Measurements from ENCODE around the gene VPS54.

VPS54 gene

DNA sequence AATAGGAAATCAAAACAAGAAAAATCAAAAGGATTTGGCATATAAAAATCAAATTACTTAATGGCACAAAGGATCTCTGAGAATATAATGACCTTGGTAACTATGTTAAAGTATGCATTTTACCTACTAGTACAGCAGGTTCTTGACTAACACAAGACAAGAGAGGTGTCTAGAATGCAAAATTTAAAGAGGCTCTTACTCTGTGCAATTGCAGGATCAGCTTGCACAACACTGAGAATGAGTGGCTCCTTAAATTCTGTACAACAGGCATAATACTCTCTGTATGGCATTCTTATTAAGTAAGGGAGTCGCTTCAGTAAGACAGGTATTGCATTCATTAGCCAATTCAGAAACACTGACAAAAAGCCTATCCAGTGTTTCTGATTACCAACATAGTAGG, 104.9 kb downstream of the VPS54 start:
- DNase-seq (ENCODE audit: extremely low read depth in 1 of 2, low read depth in 1 of 2), result no peak

DNA sequence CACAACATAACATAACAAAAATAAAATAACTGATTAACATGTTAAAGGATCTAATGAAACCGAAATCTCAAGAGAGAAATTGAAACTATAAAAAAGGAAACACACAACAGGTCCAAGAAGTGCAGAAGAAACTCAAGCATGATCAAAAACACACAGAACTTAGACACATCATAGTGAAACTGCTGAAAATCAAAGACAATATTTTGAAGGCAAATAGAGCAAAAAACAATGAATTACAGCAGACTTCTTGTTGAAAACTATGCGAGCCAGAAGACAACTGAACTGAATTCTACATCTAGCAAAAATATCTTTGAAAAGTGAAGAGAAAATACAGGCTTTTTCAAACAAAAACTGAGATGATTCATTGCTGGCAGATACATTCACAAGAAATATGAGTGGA, 116.2 kb downstream of the VPS54 start:
- DNase-seq (ENCODE audit: extremely low read depth in 1 of 2, low read depth in 1 of 2), result no peak

DNA sequence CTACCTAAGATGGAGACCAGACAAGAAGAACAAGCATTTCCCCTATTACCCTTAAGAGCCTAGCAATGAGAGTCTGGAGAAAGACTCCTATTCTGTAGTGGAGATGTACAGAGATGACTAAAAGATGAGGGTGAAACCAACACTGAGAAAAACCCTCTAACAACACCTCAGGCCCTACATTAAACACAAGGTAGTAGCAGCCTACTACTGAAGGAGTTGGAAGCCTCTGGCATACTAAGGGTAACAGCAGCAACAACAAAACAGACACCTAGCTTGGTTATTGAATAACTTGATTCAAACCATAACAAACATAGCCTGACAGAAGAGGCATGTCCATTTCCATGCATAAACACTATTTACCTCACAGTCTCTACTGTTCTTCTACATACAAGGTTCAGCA, 117.1 kb downstream of the VPS54 start:
- DNase-seq (ENCODE audit: extremely low read depth in 1 of 2, low read depth in 1 of 2), result no peak

DNA sequence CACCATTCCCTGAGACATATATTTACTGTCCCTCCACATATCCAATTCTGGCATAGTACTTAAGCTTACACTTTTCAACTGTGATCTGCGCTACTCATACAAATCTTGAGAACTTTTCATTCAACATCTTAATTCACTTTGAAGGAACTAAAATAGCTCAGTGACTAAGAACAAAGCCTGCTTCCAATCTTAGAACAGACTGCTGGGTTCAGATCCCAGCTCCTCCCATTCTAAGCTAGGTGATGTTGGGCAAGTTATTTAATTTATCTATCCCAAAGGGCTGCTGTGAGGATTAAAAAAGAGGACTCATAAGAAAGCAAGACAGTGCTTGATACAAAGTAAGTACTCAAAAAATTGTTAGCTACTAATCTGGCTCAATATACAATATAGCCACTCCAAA, 119.6 kb downstream of the VPS54 start:
- DNase-seq (ENCODE audit: extremely low read depth in 1 of 2, low read depth in 1 of 2), result no peak

DNA sequence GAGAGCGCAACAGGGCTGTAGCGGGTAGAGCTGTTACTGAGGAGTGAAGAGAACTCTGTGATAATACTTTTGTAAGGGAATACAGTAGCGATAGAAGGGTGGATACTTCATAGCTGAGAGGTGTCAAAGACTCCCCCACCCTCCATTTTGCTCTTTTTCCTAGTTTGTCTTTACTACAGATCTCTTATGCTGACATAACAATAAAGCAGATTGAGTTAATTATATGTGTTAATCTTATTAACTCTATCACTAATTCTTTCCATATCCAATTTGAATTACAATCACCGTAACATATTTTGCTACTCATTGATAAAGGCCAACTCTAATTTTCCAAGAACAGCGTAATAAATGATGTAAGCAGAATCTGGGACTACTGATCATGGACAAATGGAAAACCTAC, 120.4 kb downstream of the VPS54 start:
- DNase-seq (ENCODE audit: extremely low read depth in 1 of 2, low read depth in 1 of 2), result no peak

DNA sequence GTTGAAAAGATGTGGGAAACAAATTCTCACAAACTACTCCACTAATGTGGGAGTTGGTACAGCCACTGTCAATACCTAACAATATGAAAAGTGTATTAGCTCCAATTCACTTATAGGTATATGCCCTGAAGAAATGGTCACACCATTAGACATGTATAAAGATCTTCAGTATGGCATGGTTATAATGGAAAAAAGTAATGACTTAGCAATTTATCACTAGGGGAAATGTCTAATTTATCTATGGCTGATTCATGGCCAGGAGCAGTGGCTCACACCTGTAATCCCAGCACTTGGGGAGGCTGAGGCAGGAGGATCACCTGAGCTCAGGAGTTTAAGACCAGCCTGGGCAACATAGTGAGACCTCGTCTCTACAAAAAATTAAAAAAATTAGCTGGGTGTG, 125.1 kb downstream of the VPS54 start:
- DNase-seq (ENCODE audit: extremely low read depth in 1 of 2, low read depth in 1 of 2), result no peak

DNA sequence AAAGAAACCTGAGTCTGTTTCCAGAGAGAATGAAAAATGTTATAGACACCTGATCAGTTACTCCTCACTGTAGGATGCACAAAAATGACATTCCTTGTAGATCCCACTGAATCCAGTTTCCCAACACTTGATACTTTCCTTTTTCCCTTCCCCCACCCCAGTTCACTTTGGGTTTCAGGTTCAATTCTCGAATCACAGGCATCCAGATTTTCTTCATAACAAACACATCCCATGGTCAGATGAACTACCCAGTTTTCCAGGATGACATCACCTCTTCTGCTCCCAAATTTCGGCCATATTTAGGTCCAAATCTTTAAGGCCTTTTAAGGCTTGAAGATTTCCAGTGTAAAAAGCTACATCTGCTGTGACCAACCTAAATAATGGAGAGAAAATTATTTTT, 126.1 kb downstream of the VPS54 start:
- DNase-seq (ENCODE audit: extremely low read depth in 1 of 2, low read depth in 1 of 2), result no peak

DNA sequence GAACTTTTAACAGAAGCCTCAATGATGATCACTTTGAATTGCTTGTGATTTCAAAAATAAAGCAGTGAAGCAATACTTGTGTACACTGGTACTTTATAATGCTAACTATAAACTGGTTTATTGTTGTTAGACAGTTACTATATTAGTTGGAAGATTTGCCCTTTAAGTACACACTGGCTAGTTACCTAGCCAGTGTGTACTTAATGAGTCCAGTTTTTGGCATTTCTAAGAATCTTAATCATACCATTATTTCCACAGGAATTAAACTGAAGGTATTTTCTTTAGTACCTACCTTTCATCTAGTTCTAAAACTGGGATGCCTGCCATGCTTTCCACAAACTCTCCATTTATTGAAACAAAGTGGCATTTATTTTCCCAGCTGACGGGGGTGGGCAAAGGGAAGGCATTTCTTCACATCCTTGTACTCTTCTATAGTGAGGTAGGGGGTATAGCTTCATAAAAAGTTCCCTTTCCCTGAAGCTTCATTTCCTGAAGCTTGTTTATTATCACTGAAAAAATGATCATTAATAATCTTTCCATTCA, 127.7 kb downstream of the VPS54 start:
- DNase-seq (ENCODE audit: extremely low read depth in 1 of 2, low read depth in 1 of 2), result no peak

DNA sequence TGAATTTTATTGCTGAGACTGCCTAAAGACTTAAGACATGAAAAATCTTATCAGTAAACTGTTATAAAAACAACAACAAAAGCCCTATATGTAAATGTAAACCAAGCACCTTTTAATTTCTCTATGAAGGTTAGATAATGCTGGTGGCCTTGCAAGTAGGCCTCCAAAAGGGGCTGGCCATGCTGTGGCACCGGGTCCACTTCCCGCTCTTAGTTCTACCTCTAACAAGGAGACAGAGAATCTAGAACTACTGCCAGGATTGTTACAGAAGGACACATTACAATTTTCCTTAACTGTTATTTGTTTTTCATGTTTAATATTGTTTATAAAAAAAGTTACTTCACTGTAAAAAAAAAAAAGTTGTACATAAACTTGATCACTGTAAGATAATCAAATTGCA, 128.6 kb downstream of the VPS54 start:
- no peak for DNase-seq (ENCODE audit: extremely low read depth in 1 of 2, low read depth in 1 of 2)

DNA sequence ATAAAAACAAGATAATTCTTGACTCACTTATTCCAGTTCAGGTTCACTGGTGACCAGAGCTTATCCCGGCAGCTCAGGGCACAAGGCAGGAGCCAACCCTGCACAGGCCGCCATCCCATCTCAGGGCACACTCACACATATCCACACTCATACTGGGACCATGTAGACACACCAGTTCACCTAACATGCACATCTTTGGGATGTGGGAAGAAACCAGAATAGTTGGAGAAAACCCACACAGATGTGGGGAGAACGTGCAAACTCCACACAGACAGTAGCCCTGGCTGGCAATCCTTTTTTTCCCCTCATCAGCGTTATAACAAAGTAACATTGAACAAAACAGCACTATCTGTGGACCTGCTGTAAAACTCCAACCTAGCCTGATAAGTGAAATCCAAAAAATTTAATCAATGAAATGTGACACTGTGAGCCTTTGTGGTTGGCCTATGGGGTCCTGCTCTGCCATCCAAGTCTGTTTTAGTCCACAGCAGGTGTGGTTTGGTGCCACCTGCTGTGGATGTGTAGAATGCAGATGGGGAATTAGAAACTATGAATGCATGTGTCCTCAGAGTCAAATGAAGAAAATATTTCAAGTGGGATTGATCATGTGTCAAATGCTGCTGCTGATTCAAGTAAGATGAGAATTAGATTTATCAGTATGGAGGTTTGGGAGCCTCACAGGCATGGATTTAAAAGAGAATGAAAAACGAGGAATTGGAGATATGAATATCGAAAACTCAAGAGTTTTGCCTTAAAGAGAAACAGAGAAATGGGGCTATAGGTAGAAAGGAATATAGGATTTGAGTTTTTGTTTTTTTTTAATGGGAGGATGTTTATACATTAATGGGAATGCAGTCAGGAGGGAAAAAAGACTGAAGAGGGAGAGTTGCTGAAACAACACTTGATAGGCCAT, 130.5 kb downstream of the VPS54 start:
- peak in 1 of 2 donors; percentile 12 for DNase-seq (ENCODE audit: extremely low read depth in 1 of 2, low read depth in 1 of 2)

DNA sequence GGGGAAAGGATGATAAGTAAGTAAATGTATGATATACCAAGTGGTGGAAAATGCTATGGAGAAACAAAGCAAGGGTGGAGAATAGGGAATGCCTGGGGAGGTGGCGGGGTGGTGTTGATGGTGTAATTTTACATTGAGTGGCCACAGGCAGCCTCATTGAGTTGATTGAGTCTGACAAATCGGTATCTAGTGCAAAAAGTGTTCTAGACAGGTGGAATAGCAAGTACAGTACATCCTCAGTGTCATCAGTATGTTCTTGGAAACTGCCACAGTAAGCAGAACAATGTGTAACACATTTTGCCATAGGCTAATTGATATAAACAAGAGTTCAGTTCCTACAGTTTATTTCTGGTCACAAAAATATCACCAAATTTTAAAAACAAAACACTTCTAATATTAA, 131.2 kb downstream of the VPS54 start:
- DNase-seq (ENCODE audit: extremely low read depth in 1 of 2, low read depth in 1 of 2), result no peak

DNA sequence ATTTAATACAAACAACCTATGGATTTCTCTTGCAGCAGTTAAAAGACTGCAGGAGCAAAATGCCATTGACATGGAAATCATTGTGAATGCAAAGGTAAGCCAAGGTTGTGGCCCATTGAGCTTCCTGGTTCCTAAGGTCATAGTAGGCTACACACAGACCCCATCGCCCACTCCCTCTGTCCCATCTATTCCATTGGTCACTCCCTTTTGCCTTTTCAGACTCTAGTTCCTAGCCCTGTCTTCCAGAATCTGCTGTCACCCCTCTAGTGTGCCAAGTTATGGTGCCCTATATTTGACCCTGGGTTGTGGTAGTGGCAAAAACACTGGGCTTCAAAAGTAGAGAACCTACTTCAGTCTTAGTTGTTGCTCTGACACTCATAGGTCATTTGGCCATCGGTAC, 132.8 kb downstream of the VPS54 start:
- DNase-seq (ENCODE audit: extremely low read depth in 1 of 2, low read depth in 1 of 2), result no peak

DNA sequence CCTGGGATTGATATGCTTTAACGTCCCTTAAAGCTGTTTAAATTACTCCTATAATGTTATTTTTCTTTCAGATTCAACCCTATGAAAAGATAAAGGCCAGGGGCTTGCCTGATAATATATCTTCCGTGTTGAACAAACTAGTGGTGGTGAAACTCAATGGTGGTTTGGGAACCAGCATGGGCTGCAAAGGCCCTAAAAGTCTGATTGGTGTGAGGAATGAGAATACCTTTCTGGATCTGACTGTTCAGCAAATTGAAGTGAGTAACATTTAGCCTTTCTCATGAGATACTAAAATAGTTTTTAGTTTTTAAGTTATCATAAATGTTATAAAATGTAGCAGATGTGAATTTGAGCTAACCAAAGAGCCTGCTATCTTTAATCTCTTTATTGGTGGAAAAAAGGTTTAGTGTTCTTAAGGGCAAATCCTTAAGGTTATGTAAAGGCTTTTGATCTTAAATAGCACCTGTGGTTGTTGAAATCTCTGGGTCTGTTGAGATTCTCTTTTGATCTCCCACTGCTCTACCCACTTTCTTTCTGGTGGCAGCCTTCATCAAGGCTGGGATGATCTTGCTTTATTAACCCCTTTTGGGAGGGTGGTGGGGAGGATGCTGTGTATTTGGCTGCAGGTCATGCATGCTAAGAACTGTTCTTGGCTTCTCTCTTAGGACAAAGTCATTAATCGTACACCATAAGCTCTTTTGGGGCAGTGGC, 136.7 kb downstream of the VPS54 start:
- no peak for DNase-seq (ENCODE audit: extremely low read depth in 1 of 2, low read depth in 1 of 2)

DNA sequence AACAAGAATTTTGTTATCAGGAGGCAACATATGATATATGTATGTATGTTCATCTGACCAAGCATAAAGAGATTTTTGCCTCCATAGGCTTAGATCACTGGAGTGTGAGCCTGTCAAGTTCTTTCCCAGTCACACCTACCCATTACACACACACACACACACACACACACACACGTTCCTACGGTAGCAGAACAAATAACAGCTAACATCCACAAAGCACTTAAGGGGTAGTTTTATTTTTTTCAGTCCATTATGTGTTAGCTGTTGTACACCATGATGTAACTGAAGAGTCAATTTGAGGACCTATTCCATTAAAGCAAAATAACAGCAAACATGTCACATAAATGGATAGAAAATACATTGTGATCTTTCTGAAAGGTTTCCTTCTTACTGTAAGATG, 138.0 kb downstream of the VPS54 start:
- DNase-seq (ENCODE audit: extremely low read depth in 1 of 2, low read depth in 1 of 2), result no peak

DNA sequence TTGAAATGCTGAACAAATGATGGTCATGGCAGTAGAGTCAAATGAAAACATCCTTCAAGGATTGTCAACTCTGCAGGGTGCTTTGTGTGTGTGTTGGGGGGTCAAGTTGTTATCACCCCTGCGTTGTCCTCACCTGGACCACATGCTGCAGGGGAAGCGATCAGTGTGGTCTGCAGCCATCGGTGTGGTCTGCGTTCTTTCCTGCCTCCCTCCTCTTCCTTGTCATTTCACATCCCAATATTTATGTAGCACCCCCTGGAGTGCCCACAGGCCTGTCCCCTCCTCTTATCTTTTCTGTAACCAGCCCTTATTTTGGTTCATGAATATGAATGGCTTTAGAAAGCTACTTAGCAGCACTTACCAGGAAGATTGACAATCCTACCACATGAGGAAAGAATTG, 138.6 kb downstream of the VPS54 start:
- DNase-seq (ENCODE audit: extremely low read depth in 1 of 2, low read depth in 1 of 2), result no peak

DNA sequence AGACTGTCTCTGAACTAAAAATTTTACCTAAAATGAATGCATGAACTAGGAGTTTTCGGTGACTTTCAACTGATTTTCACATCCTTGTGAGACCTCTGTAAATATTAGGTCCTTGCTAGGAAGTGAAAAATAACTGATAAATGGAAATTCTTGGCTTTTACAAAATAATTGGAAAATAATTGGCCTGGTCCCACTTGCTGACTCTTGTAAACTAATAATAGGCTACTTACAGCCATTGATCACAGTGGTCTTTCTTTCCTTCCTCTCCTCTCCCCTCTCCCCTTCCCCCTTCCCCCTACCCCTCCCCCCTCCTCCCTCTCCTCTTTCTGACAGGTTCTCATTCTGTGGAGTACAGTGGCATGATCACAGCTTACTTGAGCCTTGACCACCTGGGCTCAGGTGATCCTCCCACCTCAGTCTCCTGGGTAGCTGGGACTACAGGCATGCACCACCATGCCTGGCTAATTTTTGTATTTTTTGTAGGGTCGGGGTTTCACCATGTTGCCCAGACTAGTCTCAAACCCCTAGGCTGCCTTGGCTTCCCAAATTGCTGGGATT, 139.3 kb downstream of the VPS54 start:
- no peak for DNase-seq (ENCODE audit: extremely low read depth in 1 of 2, low read depth in 1 of 2)

DNA sequence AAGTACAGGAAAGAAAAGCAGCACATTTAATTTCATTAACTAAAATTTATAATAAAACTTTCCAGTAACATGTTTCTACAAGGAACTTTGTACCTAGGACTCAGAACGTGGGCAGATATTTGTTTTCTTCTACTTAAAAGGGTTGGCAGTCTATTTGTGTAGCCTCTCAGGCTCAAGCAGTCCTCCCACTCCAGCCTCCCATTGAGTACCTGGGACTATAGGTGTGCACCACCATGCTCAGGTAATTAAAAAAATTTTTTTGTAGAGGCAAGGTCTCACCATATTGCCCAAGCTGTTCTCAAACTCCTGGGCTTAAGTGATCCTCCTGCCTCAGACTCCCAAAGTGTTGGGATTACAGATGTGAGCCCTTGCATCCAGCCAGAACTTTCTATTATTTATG, 140.7 kb downstream of the VPS54 start:
- DNase-seq (ENCODE audit: extremely low read depth in 1 of 2, low read depth in 1 of 2), result no peak

DNA sequence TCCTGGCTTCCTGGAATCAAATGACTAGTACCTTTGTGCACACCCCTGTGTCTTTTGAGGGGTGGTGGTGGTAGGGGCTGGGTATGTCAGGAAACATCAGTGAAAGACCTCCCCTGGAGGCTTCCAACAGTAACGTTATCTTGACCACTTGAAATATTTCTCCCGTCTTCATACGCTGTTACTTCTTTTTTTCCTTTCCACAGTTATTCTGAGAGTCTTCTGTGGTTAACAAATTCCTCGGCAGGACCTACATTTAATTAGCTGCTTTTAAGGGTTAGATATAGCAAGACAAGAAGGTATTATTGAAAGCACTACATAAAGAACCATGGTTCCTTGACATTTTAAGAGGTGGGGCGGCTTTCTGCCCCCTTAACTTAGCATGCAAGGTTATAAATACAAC, 142.9 kb downstream of the VPS54 start:
- DNase-seq (ENCODE audit: extremely low read depth in 1 of 2, low read depth in 1 of 2), result no peak

DNA sequence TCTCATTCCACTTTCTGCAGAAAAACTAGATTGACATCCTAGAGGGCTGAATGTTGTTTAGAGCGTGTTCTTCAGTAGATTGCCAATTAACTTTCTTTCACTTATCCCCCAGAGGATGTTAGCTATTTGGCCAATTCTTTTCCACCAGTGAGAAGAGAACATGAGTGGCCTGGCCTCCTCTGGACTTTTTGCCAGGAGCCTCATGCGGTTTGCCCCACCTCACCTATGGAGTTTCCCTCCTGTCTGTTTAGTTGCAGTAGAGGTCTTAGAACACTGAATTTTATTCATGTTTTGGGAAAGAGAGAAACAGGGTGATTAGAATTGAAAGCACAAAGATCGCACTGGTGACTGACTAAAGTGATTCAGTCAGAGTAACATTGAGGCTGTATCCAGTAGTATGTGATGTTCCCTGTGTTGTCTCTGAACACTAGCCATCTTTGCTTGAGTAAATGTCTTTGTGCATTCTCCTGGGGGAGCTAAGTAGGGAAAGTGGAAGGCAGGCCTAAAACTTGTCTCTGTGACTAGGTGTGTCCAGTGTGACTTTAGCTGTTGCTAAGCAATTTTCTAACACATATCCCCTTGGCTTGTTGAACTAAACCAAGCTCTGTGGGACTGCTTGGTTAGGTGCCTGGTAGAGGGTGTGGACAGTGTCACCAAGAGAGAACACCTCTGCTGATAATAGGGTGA, 143.5 kb downstream of the VPS54 start:
- no peak for DNase-seq (ENCODE audit: extremely low read depth in 1 of 2, low read depth in 1 of 2)

DNA sequence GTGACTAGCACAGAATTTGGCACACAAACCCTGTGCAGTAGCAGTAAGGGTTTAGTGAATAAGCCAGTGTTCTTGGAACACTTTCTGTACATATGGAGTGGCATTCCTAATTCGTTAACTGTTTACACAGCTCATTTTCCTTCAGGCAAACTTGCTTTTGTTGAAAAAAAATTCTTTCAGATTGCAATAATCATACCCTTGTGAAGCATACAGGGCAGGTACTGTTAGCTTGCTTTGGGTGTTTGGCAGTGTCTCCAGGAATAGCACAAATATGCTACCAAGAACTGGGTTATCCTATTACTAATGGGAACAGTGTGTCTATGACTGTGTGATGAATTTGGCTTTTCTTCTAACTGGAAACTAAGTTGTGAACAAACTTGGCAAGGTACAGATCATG, 144.1 kb downstream of the VPS54 start:
- no peak for DNase-seq (ENCODE audit: extremely low read depth in 1 of 2, low read depth in 1 of 2)
